ENCODE measurements around the gene CFAP91. TPM values are rescaled to one million over a fixed set of nuclear protein-coding genes. Genes with fewer than 3 reads are reported as not detected.
A peak's percentile ranks its signal among the peaks of the same experiment; 100 is the strongest.

The CFAP91 gene
- total and polyA plus RNA-seq, 9 of the 15 experiments (the other 6 are each of a cell fraction or from before 2014, with no cell fraction given), result not detected

- TF ChIP-seq SAP30 (IDR thresholded peaks at IDR 0.05; ENCODE audit: borderline replicate concordance, insufficient read depth, low read depth, low read length, poor library complexity, severe bottlenecking) (no peak), NFATC3 (IDR thresholded peaks at IDR 0.05) (no peak), ZNF280B (CRISPR knock-in tag; IDR thresholded peaks at IDR 0.05) (no peak), HDAC3 (IDR thresholded peaks at IDR 0.05; ENCODE audit: borderline replicate concordance, partially characterized antibody) (no peak), ILF3 (IDR thresholded peaks at IDR 0.05; ENCODE audit: borderline replicate concordance) (no peak), ZNF766 (CRISPR knock-in tag; conservative IDR thresholded peaks at IDR 0.05) (0 out of 2 replicates have a peak, but pooled peaks have one; percentile 33), POLR2H (tag; IDR thresholded peaks at IDR 0.05; ENCODE audit: low read depth) (peak; percentile 80), ZBTB7A (IDR thresholded peaks at IDR 0.05; ENCODE audit: borderline replicate concordance, control insufficient read depth, low read depth, low read length) (no peak), TRIM28 (IDR thresholded peaks at IDR 0.05) (no peak), RNF2 (IDR thresholded peaks at IDR 0.05) (no peak), HCFC1 (IDR thresholded peaks at IDR 0.05; ENCODE audit: low read depth, low read length) (peak; percentile 74), ZNF785 (CRISPR knock-in tag; IDR thresholded peaks at IDR 0.05) (no peak), BRD9 (IDR thresholded peaks at IDR 0.05; ENCODE audit: low read depth, partially characterized antibody) (no peak), SIX5 (IDR thresholded peaks at IDR 0.05; ENCODE audit: borderline replicate concordance in 1 of 2, insufficient read depth in 1 of 2, low read depth in 1 of 2, low read length in 2 of 2) (peak; percentile 10 to 27; a peak in 1 of 4 replicates), TCF3 (CRISPR knock-in tag; IDR thresholded peaks at IDR 0.05) (0 out of 2 replicates have a peak, but pooled peaks have one; percentile 12), PRDM10 (IDR thresholded peaks at IDR 0.05; ENCODE audit: partially characterized antibody) (no peak), RAD21 (CRISPR knock-in tag; conservative IDR thresholded peaks at IDR 0.05 in 1 of 2, IDR thresholded peaks at IDR 0.05 in 1 of 2) (peak; percentile 7 to 28; a peak in 3 of 4 replicates), ZNF3 (CRISPR knock-in tag; IDR thresholded peaks at IDR 0.05) (no peak), FOXO4 (CRISPR knock-in tag; IDR thresholded peaks at IDR 0.05) (no peak), FOXA3 (CRISPR knock-in tag; conservative IDR thresholded peaks at IDR 0.05 in 1 of 2, IDR thresholded peaks at IDR 0.05 in 1 of 2) (peak in 1 of 2 experiments; percentile 70; a peak in 1 of 4 replicates)
Measured at GRCh38 chr3:119676771-119677640, 25.8 kb upstream of the CFAP91 start, which contains the start of gene COX17 (continued).
